ENCODE measurements around the gene EMID1.

- TF ChIP-seq CTCF (IDR thresholded peaks at IDR 0.05) (no peak), POLR2A (IDR thresholded peaks at IDR 0.05) (no peak)
These were observed 5.8 kb downstream of the EMID1 start for GRCh38 chr22:29211466-29211865.
